Lung (tissue), 12 donors: ENCODE measurements around the gene SNX1. TPM values are rescaled to one million over a fixed set of nuclear protein-coding genes. Genes with fewer than 3 reads are reported as not detected.
A peak's percentile ranks its signal among the peaks of the same experiment; 100 is the strongest.

Experiments used
- ATAC-seq: fragments of 200-7000 bp; cut with Tn5 transposase; one replicate; pipeline ENCODE4 v1.9.1; 2020; ENCODE audit warnings: moderate number of reproducible peaks; ENCODE audit not compliant: insufficient read depth, low FRiP score
- DNase-seq, 3 donors: peaks; one replicate each; pipeline ENCODE4 v3.0.0-alpha.2; 2013 to 2017
- H3K27ac ChIP-seq, 2 donors: one replicate each; pipeline ENCODE4 v1.5.1; 2013; ENCODE audit warnings: mild to moderate bottlenecking in 2 of 2, moderate library complexity in 2 of 2, control low read depth in 1 of 2, inconsistent platforms in 1 of 2, low read depth in 1 of 2, low read length in 1 of 2
- H3K27me3 ChIP-seq, 3 donors: one replicate each; pipeline ENCODE4 v1.5.1; 2013; ENCODE audit warnings: low read length in 2 of 3; ENCODE audit not compliant: control insufficient read depth in 3 of 3, insufficient read depth in 3 of 3
- H3K36me3 ChIP-seq, 4 donors: one replicate each; pipeline ENCODE4 v1.5.1; 2013; ENCODE audit warnings: low read length in 4 of 4, mild to moderate bottlenecking in 1 of 4, moderate library complexity in 1 of 4; ENCODE audit not compliant: control insufficient read depth in 4 of 4, insufficient read depth in 4 of 4
- H3K4me1 ChIP-seq, 5 donors: one replicate each; pipeline ENCODE4 v1.5.1; 2013; ENCODE audit warnings: low read length in 5 of 5, mild to moderate bottlenecking in 2 of 5, moderate library complexity in 1 of 5; ENCODE audit not compliant: control insufficient read depth in 5 of 5, insufficient read depth in 5 of 5
- H3K4me3 ChIP-seq: one replicate; pipeline ENCODE4 v1.5.1; 2013; ENCODE audit warnings: mild to moderate bottlenecking, control low read depth, moderate library complexity
- H3K9ac ChIP-seq, 2 donors: one replicate each; pipeline ENCODE4 v1.5.1; 2013; ENCODE audit warnings: low read length in 2 of 2, control low read depth in 1 of 2; ENCODE audit not compliant: insufficient read depth in 1 of 2
- H3K9me3 ChIP-seq, 4 donors: one replicate each; pipeline ENCODE4 v1.5.1; 2013; ENCODE audit warnings: low read length in 3 of 4, mild to moderate bottlenecking in 1 of 4, moderate library complexity in 1 of 4; ENCODE audit not compliant: control insufficient read depth in 4 of 4, insufficient read depth in 3 of 4
- WGBS, 2 donors: extraction: QIAGEN DNeasy Blood & Tissue Kit; methylation state at CpG; one replicate each; pipeline ENCODE4 v1.1.7; 2013; 5-methylcytosine and 5-hydroxymethylcytosine counted together
- polyA plus RNA-seq, 2 donors: library from polyadenylated mRNA; stranded (reverse); fragments of 200-250 nt; gene quantifications; one replicate each; pipeline ENCODE4 v1.2.1, GENCODE V29; 2013
- total RNA-seq, 2 donors: library from RNA; depleted of rRNA in 1 of 2; stranded (reverse); fragments of >200 nt in 1 of 2; gene quantifications; one replicate each; pipeline ENCODE4 v1.2.1, GENCODE V29; 2014 to 2021
- TF ChIP-seq, protein P1 (sequence below): IDR thresholded peaks from 2 replicates; pipeline ENCODE4 v1.5.1; 2012; ENCODE audit warnings: mild to moderate bottlenecking; ENCODE audit errors: control extremely low read depth, extremely low read depth
- donor health status: control.
- donor health status: control.
- donor health status: Bipolar disorder and iron deficiency.
- donor health status: healthy.
- donor health status: DM: yes; HTN: yes; CAD: no.

Gene SNX1
- total and polyA plus RNA-seq, 4 donors: 70.6 to 169 (median 109) TPM

DNA sequence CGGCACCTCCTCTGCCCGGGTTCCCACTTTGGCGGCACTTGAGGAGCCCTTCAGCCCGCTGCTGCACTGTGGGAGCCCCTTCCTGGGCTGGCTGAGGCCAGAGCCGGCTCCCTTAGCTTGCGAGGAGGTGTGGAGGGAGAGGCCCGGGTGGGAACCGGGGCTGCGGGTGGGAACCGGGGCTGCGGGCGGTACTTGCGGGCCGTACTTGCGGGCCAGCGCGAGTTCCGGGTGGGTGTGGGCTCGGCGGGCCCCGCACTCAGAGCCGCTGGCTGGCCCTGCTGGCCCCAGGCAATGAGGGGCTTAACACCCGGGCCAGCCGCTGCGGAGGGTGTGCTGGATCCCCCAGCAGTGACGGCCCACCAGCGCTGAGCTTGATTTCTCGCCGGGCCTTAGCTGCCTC, 35.1 kb upstream of the SNX1 start:
- Histone ChIP-seq H3K9ac (no peak overlapping the region), H3K27me3 (no peaks in the 10 kb centered on the region), H3K9me3 (no peaks in the 10 kb centered on the region), H3K4me1 (no peaks in the 10 kb centered on the region), H3K36me3 (no peaks in the 10 kb centered on the region), H3K4me3 (no peak overlapping the region), H3K27ac (no peak overlapping the region)
- 94 to 98% methylated on average over 23 to 29 of the region's 29 CpGs for WGBS, 2 donors
- TF ChIP-seq, protein P1, sequence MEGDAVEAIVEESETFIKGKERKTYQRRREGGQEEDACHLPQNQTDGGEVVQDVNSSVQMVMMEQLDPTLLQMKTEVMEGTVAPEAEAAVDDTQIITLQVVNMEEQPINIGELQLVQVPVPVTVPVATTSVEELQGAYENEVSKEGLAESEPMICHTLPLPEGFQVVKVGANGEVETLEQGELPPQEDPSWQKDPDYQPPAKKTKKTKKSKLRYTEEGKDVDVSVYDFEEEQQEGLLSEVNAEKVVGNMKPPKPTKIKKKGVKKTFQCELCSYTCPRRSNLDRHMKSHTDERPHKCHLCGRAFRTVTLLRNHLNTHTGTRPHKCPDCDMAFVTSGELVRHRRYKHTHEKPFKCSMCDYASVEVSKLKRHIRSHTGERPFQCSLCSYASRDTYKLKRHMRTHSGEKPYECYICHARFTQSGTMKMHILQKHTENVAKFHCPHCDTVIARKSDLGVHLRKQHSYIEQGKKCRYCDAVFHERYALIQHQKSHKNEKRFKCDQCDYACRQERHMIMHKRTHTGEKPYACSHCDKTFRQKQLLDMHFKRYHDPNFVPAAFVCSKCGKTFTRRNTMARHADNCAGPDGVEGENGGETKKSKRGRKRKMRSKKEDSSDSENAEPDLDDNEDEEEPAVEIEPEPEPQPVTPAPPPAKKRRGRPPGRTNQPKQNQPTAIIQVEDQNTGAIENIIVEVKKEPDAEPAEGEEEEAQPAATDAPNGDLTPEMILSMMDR: no peak
- ATAC-seq (no peak), DNase-seq (no peak)

DNA sequence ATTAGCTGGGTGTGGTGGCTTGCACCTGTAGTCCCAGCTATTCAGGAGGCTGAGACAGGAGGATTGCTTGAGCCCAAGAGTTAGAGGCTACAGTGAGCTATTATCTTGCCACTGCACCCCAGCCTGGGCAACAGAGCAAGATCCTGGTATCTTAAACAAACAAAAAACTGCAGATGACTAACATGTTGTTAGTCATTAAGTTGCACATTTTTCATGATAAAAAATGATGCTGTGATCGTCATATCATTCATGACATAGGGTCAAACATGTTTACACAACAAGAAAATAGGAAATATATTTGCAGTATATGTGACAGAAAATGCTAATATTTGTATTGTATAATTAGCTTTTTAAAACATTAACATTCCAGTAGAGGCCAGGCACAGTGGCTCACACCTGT, 29.3 kb upstream of the SNX1 start:
- DNase-seq (no peak), ATAC-seq (no peak)
- no peak overlapping the region for H3K27ac ChIP-seq
- H3K9ac ChIP-seq: no peak overlapping the region
- peaks cover 0 to 7% (median 0%) of the 10 kb centered on the region in 5 donors for H3K4me1 ChIP-seq
- H3K4me3 ChIP-seq: no peak overlapping the region
- WGBS, 2 donors: 54 to 86% methylated on average over 1 of the region's 1 CpG
- TF ChIP-seq, protein P1: no peak
- H3K27me3 ChIP-seq: no peaks in the 10 kb centered on the region
- no peaks in the 10 kb centered on the region for H3K9me3 ChIP-seq
- no peaks in the 10 kb centered on the region for H3K36me3 ChIP-seq

DNA sequence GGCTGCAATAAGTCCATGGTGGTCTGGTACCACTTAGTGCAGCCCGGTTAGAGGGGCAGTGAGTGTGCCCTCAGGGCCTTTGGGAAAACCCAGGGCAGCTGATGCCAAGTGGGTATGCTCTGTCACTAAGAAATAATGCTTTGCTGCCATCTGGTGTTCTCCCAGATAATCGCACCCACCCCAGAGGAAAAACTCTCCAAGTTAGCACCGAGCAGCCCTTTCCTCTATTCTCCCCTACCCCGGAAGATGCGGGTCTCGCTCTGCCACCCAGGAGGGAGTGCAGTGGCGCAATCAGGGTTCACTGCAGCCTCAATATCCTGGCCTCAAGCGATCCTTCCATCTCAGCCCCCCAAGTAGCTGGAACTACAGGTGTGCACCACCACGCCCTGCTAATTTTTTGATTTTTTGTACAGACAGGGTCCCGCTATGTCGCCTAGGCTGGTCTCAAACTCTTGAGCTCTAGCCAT, 28.2 kb upstream of the SNX1 start:
- no peak overlapping the region for H3K9ac ChIP-seq
- TF ChIP-seq, protein P1: peak; percentile 89
- no peaks in the 10 kb centered on the region for H3K27me3 ChIP-seq
- 23 to 25% methylated on average over 11 of the region's 11 CpGs for WGBS, 2 donors
- ATAC-seq (peak; percentile 82), DNase-seq (peak; percentile 73 to 82 (median 73))
- H3K9me3 ChIP-seq: no peaks in the 10 kb centered on the region
- H3K4me3 ChIP-seq: no peak overlapping the region
- H3K4me1 ChIP-seq: peaks cover 0 to 13% (median 0%) of the 10 kb centered on the region in 5 donors
- H3K36me3 ChIP-seq: peaks cover 0 to 6% (median 5%) of the 10 kb centered on the region in 4 donors
- H3K27ac ChIP-seq: no peak overlapping the region

DNA sequence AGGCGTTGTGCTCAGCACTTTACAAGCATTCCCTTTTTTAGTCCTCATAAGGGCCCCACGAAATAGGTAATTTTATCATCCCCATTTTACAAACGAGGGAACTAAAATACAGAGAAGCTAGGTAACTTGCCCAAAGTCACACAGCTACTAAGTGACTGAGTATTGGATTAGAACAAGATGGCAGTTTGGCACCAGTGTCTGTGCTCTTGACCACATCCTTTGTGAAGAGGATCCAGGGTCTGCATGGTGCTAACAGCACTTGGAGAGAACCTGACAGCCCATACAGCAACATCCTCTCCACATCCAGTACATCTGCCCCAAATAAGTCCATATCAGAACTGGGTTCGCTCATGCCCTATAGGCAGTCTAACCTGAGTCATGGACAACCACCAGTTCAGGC, 27.6 kb upstream of the SNX1 start:
- no peak overlapping the region for H3K4me3 ChIP-seq
- ATAC-seq (no peak), DNase-seq (no peak)
- 69 to 75% methylated on average over 4 of the region's 4 CpGs for WGBS, 2 donors
- peaks cover 0 to 13% (median 0%) of the 10 kb centered on the region in 5 donors for H3K4me1 ChIP-seq
- H3K27ac ChIP-seq: no peak overlapping the region
- H3K27me3 ChIP-seq: no peaks in the 10 kb centered on the region
- peaks cover 3 to 6% (median 5%) of the 10 kb centered on the region in 4 donors for H3K36me3 ChIP-seq
- TF ChIP-seq, protein P1: no peak
- H3K9ac ChIP-seq: no peak overlapping the region
- H3K9me3 ChIP-seq: no peaks in the 10 kb centered on the region
